ENCODE measurements around the gene DDB1. TPM values are rescaled to one million over a fixed set of nuclear protein-coding genes. Genes with fewer than 3 reads are reported as not detected.

The DDB1 gene
- total and polyA plus RNA-seq, 2 of the 13 experiments (the other 11 are each of a cell fraction or from before 2014, with no cell fraction given): 217 to 266 TPM

GRCh38 chr11:61361741-61362541 lies 29.0 kb upstream of the DDB1 start, which contains the start of the genes CYB561A3 and TMEM138 (continued):
- no peak for TF ChIP-seq FUBP1 (CRISPR knock-in tag; IDR thresholded peaks at IDR 0.05; ENCODE audit: borderline replicate concordance)
- TF ChIP-seq NAIF1 (CRISPR knock-in tag; IDR thresholded peaks at IDR 0.05; ENCODE audit: borderline replicate concordance): peak; percentile 58; the same call in 1 of the 2 replicates
- TF ChIP-seq ZNF766 (CRISPR knock-in tag; IDR thresholded peaks at IDR 0.05; ENCODE audit: borderline replicate concordance): peak; percentile 38; the same call in 1 of the 2 replicates
- TF ChIP-seq ZNF17 (CRISPR knock-in tag; IDR thresholded peaks at IDR 0.05): no peak
- no peak for TF ChIP-seq ZSCAN22 (CRISPR knock-in tag; IDR thresholded peaks at IDR 0.05)
- TF ChIP-seq SKIL (CRISPR knock-in tag; IDR thresholded peaks at IDR 0.05; ENCODE audit: borderline replicate concordance): no peak
- peak; percentile 40 for TF ChIP-seq RXRB (CRISPR knock-in tag; IDR thresholded peaks at IDR 0.05; ENCODE audit: borderline replicate concordance)
- TF ChIP-seq TEAD2 (CRISPR knock-in tag; IDR thresholded peaks at IDR 0.05): no peak
- peak; percentile 77 for TF ChIP-seq ZNF138 (CRISPR knock-in tag; IDR thresholded peaks at IDR 0.05; ENCODE audit: low read depth)
- TF ChIP-seq ZNF562 (CRISPR knock-in tag; IDR thresholded peaks at IDR 0.05; ENCODE audit: borderline replicate concordance): no peak
- no peak; the same call in none of the 2 replicates for TF ChIP-seq SMAD3 (CRISPR knock-in tag; IDR thresholded peaks at IDR 0.05)
- no peak for TF ChIP-seq ZNF550 (CRISPR knock-in tag; IDR thresholded peaks at IDR 0.05; ENCODE audit: borderline replicate concordance)
- no peak for TF ChIP-seq ATM (IDR thresholded peaks at IDR 0.05; ENCODE audit: borderline replicate concordance)
- TF ChIP-seq, protein P1, sequence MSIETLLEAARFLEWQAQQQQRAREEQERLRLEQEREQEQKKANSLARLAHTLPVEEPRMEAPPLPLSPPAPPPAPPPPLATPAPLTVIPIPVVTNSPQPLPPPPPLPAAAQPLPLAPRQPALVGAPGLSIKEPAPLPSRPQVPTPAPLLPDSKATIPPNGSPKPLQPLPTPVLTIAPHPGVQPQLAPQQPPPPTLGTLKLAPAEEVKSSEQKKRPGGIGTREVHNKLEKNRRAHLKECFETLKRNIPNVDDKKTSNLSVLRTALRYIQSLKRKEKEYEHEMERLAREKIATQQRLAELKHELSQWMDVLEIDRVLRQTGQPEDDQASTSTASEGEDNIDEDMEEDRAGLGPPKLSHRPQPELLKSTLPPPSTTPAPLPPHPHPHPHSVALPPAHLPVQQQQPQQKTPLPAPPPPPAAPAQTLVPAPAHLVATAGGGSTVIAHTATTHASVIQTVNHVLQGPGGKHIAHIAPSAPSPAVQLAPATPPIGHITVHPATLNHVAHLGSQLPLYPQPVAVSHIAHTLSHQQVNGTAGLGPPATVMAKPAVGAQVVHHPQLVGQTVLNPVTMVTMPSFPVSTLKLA (IDR thresholded peaks at IDR 0.05): peak; percentile 12; the same call in 1 of the 2 replicates
- TF ChIP-seq FOSL2 (CRISPR knock-in tag; IDR thresholded peaks at IDR 0.05): no peak
- TF ChIP-seq PCBP2 (optimal IDR thresholded peaks at IDR 0.05; ENCODE audit: low read depth, low read length, poor library complexity, severe bottlenecking): no peak
- 0 out of 2 replicates have a peak, but pooled peaks have one; percentile 57 for TF ChIP-seq ZBTB46 (CRISPR knock-in tag; IDR thresholded peaks at IDR 0.05; ENCODE audit: borderline replicate concordance)
- TF ChIP-seq, protein P2, sequence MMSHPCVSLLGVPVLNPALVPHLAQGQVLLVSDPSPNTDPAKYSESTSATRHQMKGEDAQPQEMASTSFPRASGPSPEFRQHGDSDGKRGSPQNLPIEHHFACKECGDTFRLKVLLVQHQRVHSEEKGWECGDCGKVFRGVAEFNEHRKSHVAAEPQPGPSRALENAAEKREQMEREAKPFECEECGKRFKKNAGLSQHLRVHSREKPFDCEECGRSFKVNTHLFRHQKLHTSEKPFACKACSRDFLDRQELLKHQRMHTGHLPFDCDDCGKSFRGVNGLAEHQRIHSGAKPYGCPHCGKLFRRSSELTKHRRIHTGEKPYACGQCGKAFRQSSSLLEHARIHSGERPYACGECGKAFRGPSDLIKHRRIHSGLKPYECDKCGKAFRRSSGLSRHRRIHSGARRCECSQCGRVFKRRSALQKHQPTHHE (CRISPR knock-in tag; IDR thresholded peaks at IDR 0.05; ENCODE audit: borderline replicate concordance): peak; percentile 95; the same call in 1 of the 2 replicates
- no peak; the same call in 1 of the 2 replicates for TF ChIP-seq CEBPG (CRISPR knock-in tag; IDR thresholded peaks at IDR 0.05)
- no peak for TF ChIP-seq U2AF2 (IDR thresholded peaks at IDR 0.05; ENCODE audit: low read depth, low read length)
